Activated B cell treated with CpG ODN at 0.5 μM for 24 hours (primary cell): ENCODE measurements around the gene MFSD2A. TPM values are rescaled to one million over a fixed set of nuclear protein-coding genes. Genes with fewer than 3 reads are reported as not detected.

Experiments used
- ATAC-seq: fragments of 200-7000 bp; cut with Tn5 transposase; one replicate; pipeline ENCODE4 v1.10.0; 2021; ENCODE audit warnings: low read depth, mild to moderate bottlenecking, moderate library complexity
- CTCF ChIA-PET: fragments of 350-600 bp; sonication (Branson Sonifier 250); formaldehyde crosslinking; loops from one replicate; lab custom pipeline; 2021; ENCODE audit warnings: antibody characterized with exemption; lab: Charles Lee
- POLR2A ChIA-PET: fragments of 350-600 bp; sonication (Branson Sonifier 250); formaldehyde crosslinking; loops from one replicate; lab custom pipeline; 2021; ENCODE audit warnings: antibody characterized with exemption; lab: Charles Lee
- DNase-seq: peaks from one replicate; pipeline ENCODE4 v3.0.0; 2022
- H3K27ac Mint-ChIP-seq: one replicate; pipeline ENCODE4 v1.8.0; 2020; ENCODE audit warnings: mixed read lengths
- H3K27me3 Mint-ChIP-seq: one replicate; pipeline ENCODE4 v1.8.0; 2021; ENCODE audit warnings: mixed read lengths
- H3K36me3 Mint-ChIP-seq: one replicate; pipeline ENCODE4 v1.8.0; 2021; ENCODE audit warnings: low read depth, mixed read lengths
- H3K4me1 Mint-ChIP-seq: one replicate; pipeline ENCODE4 v1.8.0; 2021; ENCODE audit warnings: mixed read lengths
- H3K4me3 Mint-ChIP-seq: one replicate; pipeline ENCODE4 v1.8.0; 2020; ENCODE audit warnings: mild to moderate bottlenecking, mixed read lengths
- H3K9me3 Mint-ChIP-seq: one replicate; pipeline ENCODE4 v1.8.0; 2020; ENCODE audit warnings: mixed read lengths
- CTCF ChIP-seq: fragments of 200-600 bp; IDR thresholded peaks from one replicate; pipeline ENCODE4 v1.8.0; 2022; ENCODE audit warnings: antibody characterized with exemption, mild to moderate bottlenecking
- intact Hi-C: fragments of 100-400 bp; cut with micrococcal nuclease; formaldehyde crosslinking; loops from one replicate; pipeline ENCODE4 v1.15.1; 2024
- total RNA-seq: library from RNA; stranded (reverse); gene quantifications from 2 replicates; pipeline ENCODE4 v1.2.3, GENCODE V29; 2022

Gene MFSD2A
- total RNA-seq, 1 donor from 2014 or later = 36.0 TPM

GRCh38 chr1:39954324-39954869 is 548 bp upstream of the MFSD2A start:
- intact Hi-C loops = loop anchor here (2.0 kb wide), 1 partner anchor 18 kb away; no protein-coding TSS in a partner anchor
- Mint-ChIP-seq H3K4me3 (peak overlapping the region; percentile 95), H3K9me3 (no peaks in the 10 kb centered on the region), H3K4me1 (peaks cover 35% of the 10 kb centered on the region), H3K27me3 (no peaks in the 10 kb centered on the region), H3K36me3 (peaks cover 29% of the 10 kb centered on the region), H3K27ac (peak overlapping the region; percentile 86)
- DNase-seq = no peak
- no peak for ATAC-seq
- TF ChIP-seq CTCF = no peak
- POLR2A ChIA-PET = interaction anchor here (0.8 to 4.7 kb wide), 4 partner anchors 71 to 111 kb away, joined by 3 to 38 read pairs (median 6); partner anchors contain the start of genes CAP1 and TRIT1
- CTCF ChIA-PET = interaction anchor here (1.1 to 1.7 kb wide), 2 partner anchors 35 to 137 kb away, joined by 3 to 7 read pairs; no protein-coding TSS in a partner anchor

GRCh38 chr1:39955547-39956539 is 898 bp downstream of the MFSD2A start:
- DNase-seq = no peak
- POLR2A ChIA-PET = interaction anchor here (0.7 to 4.7 kb wide), 13 partner anchors 10 to 553 kb away, joined by 3 to 38 read pairs (median 4); partner anchors contain the start of genes CAP1 and EXO5
- peak overlapping the region; percentile 95 for H3K4me3 Mint-ChIP-seq
- peaks cover 39% of the 10 kb centered on the region for H3K36me3 Mint-ChIP-seq
- CTCF ChIA-PET = interaction anchor here (0.6 to 1.7 kb wide), 6 partner anchors 16 to 138 kb away, joined by 3 to 8 read pairs (median 6); no protein-coding TSS in a partner anchor
- no peak for TF ChIP-seq CTCF
- no peaks in the 10 kb centered on the region for H3K27me3 Mint-ChIP-seq
- no peaks in the 10 kb centered on the region for H3K9me3 Mint-ChIP-seq
- peaks cover 50% of the 10 kb centered on the region for H3K4me1 Mint-ChIP-seq
- H3K27ac Mint-ChIP-seq = peak overlapping the region; percentile 86
- ATAC-seq = peak; percentile 54
- intact Hi-C loops = loop anchor here (1.0 to 2.0 kb wide), 3 partner anchors 17 to 139 kb away; partner anchors contain the start of gene CAP1

GRCh38 chr1:39957299-39958015 is 2.5 kb downstream of the MFSD2A start:
- peaks cover 51% of the 10 kb centered on the region for H3K36me3 Mint-ChIP-seq
- H3K27me3 Mint-ChIP-seq = no peaks in the 10 kb centered on the region
- ChIA-PET POLR2A (interaction anchor here (0.5 to 4.7 kb wide), 2 partner anchors 16 to 82 kb away, joined by 5 to 38 read pairs; partner anchors contain the start of gene CAP1), CTCF (interaction anchor here (1.5 to 2.0 kb wide), 2 partner anchors 14 to 16 kb away, joined by 5 to 7 read pairs; no protein-coding TSS in a partner anchor)
- no peak for TF ChIP-seq CTCF
- DNase-seq (no peak), ATAC-seq (no peak)
- peaks cover 65% of the 10 kb centered on the region for H3K4me1 Mint-ChIP-seq
- no peak overlapping the region for H3K27ac Mint-ChIP-seq
- H3K4me3 Mint-ChIP-seq = peak overlapping the region; percentile 95
- no peaks in the 10 kb centered on the region for H3K9me3 Mint-ChIP-seq
- intact Hi-C loops = no loop called here

- Mint-ChIP-seq H3K27me3 (no peaks in the 10 kb centered on the region), H3K4me3 (no peak overlapping the region), H3K27ac (no peak overlapping the region), H3K4me1 (peaks cover 65% of the 10 kb centered on the region), H3K36me3 (peaks cover 61% of the 10 kb centered on the region), H3K9me3 (no peaks in the 10 kb centered on the region)
- DNase-seq = no peak
- TF ChIP-seq CTCF = no peak
- intact Hi-C loops = no loop called here
- ATAC-seq = no peak
- POLR2A ChIA-PET = no interaction called here
- CTCF ChIA-PET = interaction anchor here (0.7 to 2.0 kb wide), 5 partner anchors 13 to 74 kb away, joined by 3 to 7 read pairs (median 5); no protein-coding TSS in a partner anchor
Observed at GRCh38 chr1:39958403-39959200, 3.7 kb downstream of the MFSD2A start.
